Effector memory CD8-positive, alpha-beta T cell (primary cell): Measurements from ENCODE around the gene USP9X.
A peak's percentile ranks its signal among the peaks of the same experiment; 100 is the strongest.
"Not testable (repeated sequence)": the region's sequence is repeated elsewhere in the genome, so short reads cannot be mapped to it uniquely, and the experiment has no call there.

Experiments used
- ATAC-seq: fragments of 150-1000 bp; cut with Tn5 transposase; replicated peaks from 2 replicates; pipeline ENCODE4 v1.10.0; 2021; ENCODE audit warnings: mild to moderate bottlenecking, moderate library complexity
- DNase-seq, 3 experiments: peaks; one replicate each; pipeline ENCODE4 v3.0.0; 2021
- H3K27ac Mint-ChIP-seq, 2 donors: one replicate each; pipeline ENCODE4 v1.8.0; 2022; ENCODE audit warnings: mild to moderate bottlenecking in 2 of 2, mixed read lengths in 2 of 2, moderate library complexity in 2 of 2
- H3K27me3 Mint-ChIP-seq, 2 donors: one replicate each; pipeline ENCODE4 v1.8.0; 2022; ENCODE audit warnings: mixed read lengths in 2 of 2
- H3K36me3 Mint-ChIP-seq: one replicate; pipeline ENCODE4 v1.8.0; 2022; ENCODE audit warnings: mild to moderate bottlenecking, moderate library complexity, mixed read lengths; ENCODE audit not compliant: insufficient read depth
- H3K4me1 Mint-ChIP-seq, 2 donors: one replicate each; pipeline ENCODE4 v1.8.0; 2022; ENCODE audit warnings: low read depth in 2 of 2, mixed read lengths in 2 of 2
- H3K4me3 Mint-ChIP-seq, 2 donors: one replicate each; pipeline ENCODE4 v1.8.0; 2022; ENCODE audit warnings: mild to moderate bottlenecking in 2 of 2, mixed read lengths in 2 of 2, moderate library complexity in 2 of 2
- H3K9me3 Mint-ChIP-seq, 2 donors: one replicate each; pipeline ENCODE4 v1.8.0; 2022; ENCODE audit warnings: mixed read lengths in 2 of 2

The USP9X gene

DNA sequence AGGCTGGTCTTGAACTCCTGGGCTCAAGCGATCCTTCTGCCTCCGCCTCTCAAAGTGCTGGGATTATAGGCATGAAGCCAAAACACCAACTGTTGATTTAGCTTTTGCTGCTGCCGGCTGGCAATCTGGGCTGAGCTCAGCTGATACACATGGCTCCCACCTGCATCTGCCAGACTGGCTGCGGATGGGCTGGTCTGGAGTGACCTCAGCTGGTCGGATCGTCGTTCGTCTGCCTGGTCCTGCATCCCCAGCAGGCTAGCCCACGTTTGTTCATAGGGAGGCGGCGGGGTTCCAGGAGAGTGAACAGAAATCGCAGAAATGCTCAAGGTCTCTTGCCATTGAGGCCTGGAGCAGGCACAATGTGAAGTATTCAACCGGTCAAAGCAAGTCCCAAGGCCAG lies 174.3 kb downstream of the USP9X start:
- Mint-ChIP-seq H3K27ac (no peak overlapping the region), H3K9me3 (no peaks in the 10 kb centered on the region), H3K4me1 (peaks cover 0 to 5% of the 10 kb centered on the region in 2 donors), H3K36me3 (no peaks in the 10 kb centered on the region), H3K27me3 (no peaks in the 10 kb centered on the region), H3K4me3 (no peak overlapping the region)
- ATAC-seq (no peak), DNase-seq (no peak)

DNA sequence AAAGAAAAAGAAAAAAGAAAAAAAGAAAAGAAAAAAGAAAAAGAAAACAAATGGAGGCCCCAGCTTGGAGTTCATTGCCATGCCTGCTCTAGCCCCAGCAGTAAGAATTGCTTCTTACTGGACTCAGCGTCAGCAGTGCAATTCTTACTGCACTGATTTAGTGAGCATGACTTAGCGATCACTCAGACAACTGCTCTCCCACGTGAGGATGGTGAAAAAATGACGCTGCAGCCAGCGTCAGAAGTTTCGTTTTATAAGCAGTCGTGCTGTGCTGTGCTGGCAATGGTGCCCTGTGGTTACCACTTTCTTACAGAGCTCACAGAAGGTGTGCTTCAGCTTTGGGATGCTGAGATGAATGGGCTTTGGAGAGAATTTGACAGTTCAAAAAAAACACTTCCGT lies 180.4 kb downstream of the USP9X start:
- Mint-ChIP-seq H3K4me3 (peak overlapping the region; percentile 53 to 70), H3K4me1 (peaks cover 0 to 5% of the 10 kb centered on the region in 2 donors), H3K36me3 (peaks cover 4% of the 10 kb centered on the region), H3K27me3 (no peaks in the 10 kb centered on the region), H3K27ac (peak overlapping the region; percentile 44), H3K9me3 (no peaks in the 10 kb centered on the region)
- DNase-seq = peak; percentile 2 to 38 (median 20)
- peak; percentile 95 for ATAC-seq

DNA sequence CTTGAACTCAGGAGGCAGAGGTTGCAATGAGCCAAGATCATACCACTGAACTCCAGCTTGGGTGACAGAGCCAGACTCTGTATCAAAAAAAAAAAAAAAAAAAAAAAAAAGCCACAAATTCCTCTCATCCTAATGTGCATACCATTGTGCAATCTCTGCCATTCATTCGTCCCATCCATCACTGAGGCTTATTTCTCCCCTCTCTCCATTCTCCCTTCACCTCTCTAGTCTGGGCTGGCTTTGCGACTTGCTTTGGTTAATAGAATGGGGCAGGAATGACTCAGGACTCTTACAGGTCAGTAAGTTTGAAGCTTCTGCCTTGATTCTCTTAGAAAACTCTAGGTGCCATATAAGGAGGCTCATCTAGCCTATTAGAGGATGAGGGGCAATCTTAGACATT lies 188.4 kb downstream of the USP9X start:
- no peak for DNase-seq
- no peak overlapping the region for H3K27ac Mint-ChIP-seq

DNA sequence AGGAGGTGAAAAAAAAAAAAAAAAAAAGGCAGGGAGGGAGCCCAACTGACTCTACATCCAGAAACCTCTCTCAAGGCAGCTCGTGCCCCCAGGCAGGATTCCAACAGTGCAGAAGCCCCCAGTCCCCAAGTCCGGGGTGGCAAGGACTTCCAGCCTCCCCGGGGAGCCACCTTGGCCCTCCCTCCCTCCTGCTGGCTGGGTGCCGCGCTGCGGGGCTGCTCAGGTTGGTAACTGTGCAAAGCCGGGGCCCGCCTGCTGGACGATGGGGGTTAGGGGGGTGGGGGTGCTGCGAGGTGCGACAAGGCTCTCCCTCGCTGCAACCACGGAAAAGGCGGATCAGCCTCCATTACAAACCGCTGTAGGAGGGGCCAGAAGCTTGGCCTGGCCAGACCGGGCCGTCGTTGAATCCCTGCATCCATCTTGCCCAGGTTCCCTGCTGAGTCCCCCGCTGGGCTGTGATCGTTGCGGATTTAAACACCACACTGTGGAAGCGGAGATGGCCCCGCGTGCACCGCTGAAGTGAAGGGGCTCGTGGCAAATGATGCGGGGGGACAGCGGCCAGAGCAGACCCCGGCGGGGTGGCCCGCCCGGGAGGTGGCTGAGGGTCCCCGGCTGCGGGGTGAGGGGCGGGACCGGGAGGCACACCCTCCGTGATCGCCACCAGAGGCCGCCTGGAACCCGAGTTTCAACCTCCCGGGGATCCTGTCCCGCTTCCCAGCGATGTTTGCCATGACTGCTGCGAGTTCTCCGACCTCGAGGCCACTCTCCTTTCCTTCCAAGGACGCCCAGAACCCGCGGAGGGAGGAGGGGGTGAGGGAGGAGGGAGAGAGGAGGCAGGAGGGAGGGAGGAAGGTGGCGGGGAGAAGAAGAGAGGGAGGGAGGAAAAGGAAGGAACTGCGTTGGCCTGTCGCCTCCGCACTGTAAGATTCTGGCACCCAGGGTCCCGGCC lies 190.7 kb downstream of the USP9X start:
- peaks cover 0 to 3% of the 10 kb centered on the region in 2 donors for H3K4me1 Mint-ChIP-seq
- H3K27me3 Mint-ChIP-seq = no peaks in the 10 kb centered on the region
- no peaks in the 10 kb centered on the region for H3K9me3 Mint-ChIP-seq
- DNase-seq (peak in 2 of 3 experiments; percentile 5 to 11), ATAC-seq (peak; percentile 77)
- peak overlapping the region in 1 of 2 donors; percentile 53 for H3K27ac Mint-ChIP-seq
- peak overlapping the region; percentile 76 to 77 for H3K4me3 Mint-ChIP-seq
- H3K36me3 Mint-ChIP-seq = no peaks in the 10 kb centered on the region

More for the DNA sequence above, 188.4 kb downstream of the USP9X start:
- no peaks in the 10 kb centered on the region for H3K9me3 Mint-ChIP-seq
- no peaks in the 10 kb centered on the region for H3K36me3 Mint-ChIP-seq
- H3K27me3 Mint-ChIP-seq = no peaks in the 10 kb centered on the region
- H3K4me3 Mint-ChIP-seq = no peak overlapping the region
- ATAC-seq = no peak
- H3K4me1 Mint-ChIP-seq = peaks cover 0 to 3% of the 10 kb centered on the region in 2 donors

- peak; percentile 18 for ATAC-seq
- no peak overlapping the region for H3K27ac Mint-ChIP-seq
- DNase-seq = no peak
Measured at GRCh38 chrX:41276661-41277506, 191.6 kb downstream of the USP9X start.

GRCh38 chrX:41282307-41282706 lies 197.1 kb downstream of the USP9X start:
- not testable (repeated sequence) for ATAC-seq, H3K4me3 Mint-ChIP-seq, H3K27ac Mint-ChIP-seq, H3K36me3 Mint-ChIP-seq, H3K9me3 Mint-ChIP-seq, H3K27me3 Mint-ChIP-seq, H3K4me1 Mint-ChIP-seq, DNase-seq

More at GRCh38 chrX:41276661-41277506, 191.6 kb downstream of the USP9X start:
- Mint-ChIP-seq H3K4me1 (peaks cover 0 to 3% of the 10 kb centered on the region in 2 donors), H3K4me3 (peak overlapping the region; percentile 76 to 77), H3K36me3 (no peaks in the 10 kb centered on the region), H3K27me3 (no peaks in the 10 kb centered on the region), H3K9me3 (no peaks in the 10 kb centered on the region)

GRCh38 chrX:41285928-41286327 lies 200.7 kb downstream of the USP9X start:
- DNase-seq = not testable (repeated sequence)

More at GRCh38 chrX:41285928-41286327, 200.7 kb downstream of the USP9X start:
- H3K4me1 Mint-ChIP-seq, H3K36me3 Mint-ChIP-seq, H3K27ac Mint-ChIP-seq, H3K27me3 Mint-ChIP-seq, H3K9me3 Mint-ChIP-seq, H3K4me3 Mint-ChIP-seq, ATAC-seq: not testable (repeated sequence)
